ENCODE measurements around the gene LY6G5B.
A peak's percentile ranks its signal among the peaks of the same experiment; 100 is the strongest.

The LY6G5B gene

GRCh38 chr6:31692353-31692752 lies 22.6 kb downstream of the LY6G5B start:
- Histone ChIP-seq H3K27me3 (ENCODE audit: control insufficient read depth, insufficient read depth, low read length) (no peaks in the 10 kb centered on the region), H3K4me1 (ENCODE audit: control insufficient read depth, insufficient read depth, low read length) (no peaks in the 10 kb centered on the region), H3K36me3 (ENCODE audit: control insufficient read depth, insufficient read depth, low read length) (peaks cover 11% of the 10 kb centered on the region), H3K27ac (ENCODE audit: low read length) (no peak overlapping the region), H3K4me3 (ENCODE audit: low read length) (no peak overlapping the region), H3K9me3 (ENCODE audit: control insufficient read depth, insufficient read depth, low read length) (no peaks in the 10 kb centered on the region)
- no CpG with 5 or more reads among the region's 4 CpGs for WGBS (ENCODE audit: insufficient coverage, insufficient read length)
- DNase-seq (ENCODE audit: low read depth, low spot score), result no peak

- Histone ChIP-seq H3K4me3 (ENCODE audit: low read length) (no peak overlapping the region), H3K36me3 (ENCODE audit: control insufficient read depth, insufficient read depth, low read length) (peaks cover 9% of the 10 kb centered on the region), H3K27me3 (ENCODE audit: control insufficient read depth, insufficient read depth, low read length) (no peaks in the 10 kb centered on the region), H3K27ac (ENCODE audit: low read length) (no peak overlapping the region), H3K9me3 (ENCODE audit: control insufficient read depth, insufficient read depth, low read length) (no peaks in the 10 kb centered on the region), H3K4me1 (ENCODE audit: control insufficient read depth, insufficient read depth, low read length) (no peaks in the 10 kb centered on the region)
- no peak for DNase-seq (ENCODE audit: low read depth, low spot score)
- WGBS (ENCODE audit: insufficient coverage, insufficient read length), result no CpG with 5 or more reads among the region's 9 CpGs
Observed at GRCh38 chr6:31692886-31693285, 23.1 kb downstream of the LY6G5B start.

- Histone ChIP-seq H3K27ac (ENCODE audit: low read length) (no peak overlapping the region), H3K4me1 (ENCODE audit: control insufficient read depth, insufficient read depth, low read length) (no peaks in the 10 kb centered on the region), H3K27me3 (ENCODE audit: control insufficient read depth, insufficient read depth, low read length) (no peaks in the 10 kb centered on the region), H3K9me3 (ENCODE audit: control insufficient read depth, insufficient read depth, low read length) (no peaks in the 10 kb centered on the region), H3K4me3 (ENCODE audit: low read length) (no peak overlapping the region), H3K36me3 (ENCODE audit: control insufficient read depth, insufficient read depth, low read length) (peaks cover 6% of the 10 kb centered on the region; the same call in 1 of the 2 replicates)
- no peak for DNase-seq (ENCODE audit: low read depth, low spot score)
- WGBS (ENCODE audit: insufficient coverage, insufficient read length), result no CpG with 5 or more reads among the region's 6 CpGs
Observed at GRCh38 chr6:31693535-31693934, 23.8 kb downstream of the LY6G5B start.

- Histone ChIP-seq H3K36me3 (ENCODE audit: control insufficient read depth, insufficient read depth, low read length) (peaks cover 2% of the 10 kb centered on the region; the same call in 1 of the 2 replicates), H3K9me3 (ENCODE audit: control insufficient read depth, insufficient read depth, low read length) (no peaks in the 10 kb centered on the region)
- no CpG with 5 or more reads among the region's 3 CpGs for WGBS (ENCODE audit: insufficient coverage, insufficient read length)
Observed at GRCh38 chr6:31697555-31697954, 27.8 kb downstream of the LY6G5B start.

GRCh38 chr6:31700740-31701401 lies 31.1 kb downstream of the LY6G5B start:
- no peak for DNase-seq (ENCODE audit: low read depth, low spot score)
- Histone ChIP-seq H3K9me3 (ENCODE audit: control insufficient read depth, insufficient read depth, low read length) (no peaks in the 10 kb centered on the region), H3K27ac (ENCODE audit: low read length) (no peak overlapping the region), H3K4me3 (ENCODE audit: low read length) (no peak overlapping the region), H3K27me3 (ENCODE audit: control insufficient read depth, insufficient read depth, low read length) (no peaks in the 10 kb centered on the region), H3K36me3 (ENCODE audit: control insufficient read depth, insufficient read depth, low read length) (peaks cover 2% of the 10 kb centered on the region; the same call in 1 of the 2 replicates), H3K4me1 (ENCODE audit: control insufficient read depth, insufficient read depth, low read length) (peaks cover 6% of the 10 kb centered on the region)
- no CpG with 5 or more reads among the region's 5 CpGs for WGBS (ENCODE audit: insufficient coverage, insufficient read length)

More at GRCh38 chr6:31697555-31697954, 27.8 kb downstream of the LY6G5B start:
- Histone ChIP-seq H3K4me3 (ENCODE audit: low read length) (no peak overlapping the region), H3K27ac (ENCODE audit: low read length) (no peak overlapping the region), H3K27me3 (ENCODE audit: control insufficient read depth, insufficient read depth, low read length) (no peaks in the 10 kb centered on the region), H3K4me1 (ENCODE audit: control insufficient read depth, insufficient read depth, low read length) (peaks cover 6% of the 10 kb centered on the region)
- DNase-seq (ENCODE audit: low read depth, low spot score), result no peak

GRCh38 chr6:31701666-31702404 lies 32.1 kb downstream of the LY6G5B start:
- Histone ChIP-seq H3K4me1 (ENCODE audit: control insufficient read depth, insufficient read depth, low read length) (peaks cover 6% of the 10 kb centered on the region), H3K36me3 (ENCODE audit: control insufficient read depth, insufficient read depth, low read length) (peaks cover 2% of the 10 kb centered on the region; the same call in 1 of the 2 replicates), H3K4me3 (ENCODE audit: low read length) (peak overlapping the region; percentile 80; the same call in 1 of the 2 replicates), H3K27ac (ENCODE audit: low read length) (no peak overlapping the region), H3K9me3 (ENCODE audit: control insufficient read depth, insufficient read depth, low read length) (no peaks in the 10 kb centered on the region), H3K27me3 (ENCODE audit: control insufficient read depth, insufficient read depth, low read length) (no peaks in the 10 kb centered on the region)
- WGBS (ENCODE audit: insufficient coverage, insufficient read length), result no CpG with 5 or more reads among the region's 7 CpGs
- DNase-seq (ENCODE audit: low read depth, low spot score), result no peak

- WGBS (ENCODE audit: insufficient coverage, insufficient read length), result no CpG with 5 or more reads among the region's 10 CpGs
Observed at GRCh38 chr6:31702405-31702818, 32.6 kb downstream of the LY6G5B start.

GRCh38 chr6:31702819-31703716 lies 33.3 kb downstream of the LY6G5B start, which contains the start of gene ABHD16A:
Gene ABHD16A (minus strand): TSS chr6:31703324. CDS start chr6:31703281, 43 bp downstream.
- no peaks in the 10 kb centered on the region for H3K36me3 ChIP-seq (ENCODE audit: control insufficient read depth, insufficient read depth, low read length)
- H3K4me1 ChIP-seq (ENCODE audit: control insufficient read depth, insufficient read depth, low read length), result peaks cover 6% of the 10 kb centered on the region
- no CpG with 5 or more reads among the region's 54 CpGs for WGBS (ENCODE audit: insufficient coverage, insufficient read length)
- no peaks in the 10 kb centered on the region for H3K27me3 ChIP-seq (ENCODE audit: control insufficient read depth, insufficient read depth, low read length)
- no peaks in the 10 kb centered on the region for H3K9me3 ChIP-seq (ENCODE audit: control insufficient read depth, insufficient read depth, low read length)
- H3K4me3 ChIP-seq (ENCODE audit: low read length), result peak within 1 kb of the TSS; percentile 80; the same call in 1 of the 2 replicates
- peak; percentile 97 for DNase-seq (ENCODE audit: low read depth, low spot score)
- no peak within 1 kb of the TSS for H3K27ac ChIP-seq (ENCODE audit: low read length)

More at GRCh38 chr6:31702405-31702818, 32.6 kb downstream of the LY6G5B start:
- Histone ChIP-seq H3K4me1 (ENCODE audit: control insufficient read depth, insufficient read depth, low read length) (peaks cover 6% of the 10 kb centered on the region), H3K27ac (ENCODE audit: low read length) (no peak overlapping the region), H3K9me3 (ENCODE audit: control insufficient read depth, insufficient read depth, low read length) (no peaks in the 10 kb centered on the region), H3K36me3 (ENCODE audit: control insufficient read depth, insufficient read depth, low read length) (peaks cover 2% of the 10 kb centered on the region; the same call in 1 of the 2 replicates), H3K27me3 (ENCODE audit: control insufficient read depth, insufficient read depth, low read length) (no peaks in the 10 kb centered on the region), H3K4me3 (ENCODE audit: low read length) (peak overlapping the region; percentile 80; the same call in 1 of the 2 replicates)
- no peak for DNase-seq (ENCODE audit: low read depth, low spot score)

GRCh38 chr6:31705931-31706330 lies 36.2 kb downstream of the LY6G5B start:
- Histone ChIP-seq H3K27ac (ENCODE audit: low read length) (no peak overlapping the region), H3K4me3 (ENCODE audit: low read length) (no peak overlapping the region), H3K4me1 (ENCODE audit: control insufficient read depth, insufficient read depth, low read length) (peaks cover 6% of the 10 kb centered on the region), H3K36me3 (ENCODE audit: control insufficient read depth, insufficient read depth, low read length) (no peaks in the 10 kb centered on the region), H3K9me3 (ENCODE audit: control insufficient read depth, insufficient read depth, low read length) (no peaks in the 10 kb centered on the region), H3K27me3 (ENCODE audit: control insufficient read depth, insufficient read depth, low read length) (no peaks in the 10 kb centered on the region)
- WGBS (ENCODE audit: insufficient coverage, insufficient read length), result no CpG with 5 or more reads among the region's 6 CpGs
- DNase-seq (ENCODE audit: low read depth, low spot score), result no peak

GRCh38 chr6:31706599-31706998 lies 36.8 kb downstream of the LY6G5B start, which contains the start of gene LY6G6F:
Gene LY6G6F (plus strand): TSS chr6:31706866. CDS start chr6:31706907, 41 bp downstream.
- no peak for DNase-seq (ENCODE audit: low read depth, low spot score)
- Histone ChIP-seq H3K36me3 (ENCODE audit: control insufficient read depth, insufficient read depth, low read length) (no peaks in the 10 kb centered on the region), H3K4me1 (ENCODE audit: control insufficient read depth, insufficient read depth, low read length) (peaks cover 6% of the 10 kb centered on the region), H3K4me3 (ENCODE audit: low read length) (no peak within 1 kb of the TSS), H3K27me3 (ENCODE audit: control insufficient read depth, insufficient read depth, low read length) (no peaks in the 10 kb centered on the region), H3K9me3 (ENCODE audit: control insufficient read depth, insufficient read depth, low read length) (no peaks in the 10 kb centered on the region), H3K27ac (ENCODE audit: low read length) (no peak within 1 kb of the TSS)
- no CpG with 5 or more reads among the region's 3 CpGs for whole genome bisulfite sequencing (ENCODE audit: insufficient coverage, insufficient read length)

Data from iPS DF 6.9 (cell line).